Measurements from ENCODE around the gene SPATS1.
A peak's percentile ranks its signal among the peaks of the same experiment; 100 is the strongest.
"Not testable (repeated sequence)": the region's sequence is repeated elsewhere in the genome, so short reads cannot be mapped to it uniquely, and the experiment has no call there.

Gene SPATS1

DNA sequence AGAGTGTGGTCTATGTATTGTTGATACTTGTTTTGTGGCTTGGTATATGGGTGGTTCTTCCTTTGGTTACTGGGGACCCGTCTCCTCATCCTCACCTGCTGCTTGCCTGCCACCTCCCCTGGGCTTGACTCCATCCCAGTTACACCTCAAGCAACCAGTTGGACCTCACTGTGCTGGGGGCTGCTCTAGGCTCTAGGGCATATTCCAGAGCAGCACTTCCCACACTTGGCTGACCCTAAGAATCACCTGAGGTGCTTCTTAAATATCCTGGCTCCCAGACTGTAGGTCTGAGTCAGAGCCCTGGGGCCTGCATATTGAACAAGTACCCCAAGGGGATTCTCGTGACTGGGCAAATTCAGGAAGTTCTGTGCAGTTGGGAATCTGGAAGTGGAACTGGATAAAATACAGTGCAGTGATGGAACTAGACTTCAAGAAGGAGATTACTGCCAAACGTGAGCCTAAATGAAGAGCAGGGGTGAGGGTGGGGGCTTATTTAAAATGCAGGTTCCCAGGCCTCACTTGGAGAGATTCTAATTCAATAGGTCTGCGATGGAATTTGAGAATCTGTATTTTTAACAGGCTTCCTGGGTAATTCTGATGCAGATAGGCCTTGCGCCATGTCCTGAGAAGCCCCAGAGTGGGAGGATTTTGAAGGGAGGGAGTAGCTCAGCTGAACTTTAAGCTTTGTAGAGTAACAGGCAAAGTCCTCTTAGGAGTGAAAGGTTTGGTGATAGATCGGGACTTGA lies 7.6 kb downstream of the SPATS1 start:
- no peak for FAIRE-seq

DNA sequence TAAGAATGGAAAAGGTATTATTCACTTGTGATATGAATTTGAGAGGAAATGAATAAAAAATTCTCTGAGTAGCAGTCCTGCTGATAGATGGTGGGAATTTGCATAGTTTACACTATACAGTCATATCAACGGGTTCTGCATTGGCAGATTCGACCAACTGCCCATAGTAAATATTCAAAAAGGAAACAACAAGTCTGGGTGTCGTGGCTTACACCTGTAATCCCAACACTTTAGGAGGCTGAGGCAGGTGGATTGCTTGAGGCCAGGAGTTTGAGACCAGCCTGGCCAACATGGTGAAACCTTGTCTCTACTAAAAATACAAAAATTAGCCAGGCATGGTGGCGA lies 8.2 kb downstream of the SPATS1 start:
- FAIRE-seq = not testable (repeated sequence)

DNA sequence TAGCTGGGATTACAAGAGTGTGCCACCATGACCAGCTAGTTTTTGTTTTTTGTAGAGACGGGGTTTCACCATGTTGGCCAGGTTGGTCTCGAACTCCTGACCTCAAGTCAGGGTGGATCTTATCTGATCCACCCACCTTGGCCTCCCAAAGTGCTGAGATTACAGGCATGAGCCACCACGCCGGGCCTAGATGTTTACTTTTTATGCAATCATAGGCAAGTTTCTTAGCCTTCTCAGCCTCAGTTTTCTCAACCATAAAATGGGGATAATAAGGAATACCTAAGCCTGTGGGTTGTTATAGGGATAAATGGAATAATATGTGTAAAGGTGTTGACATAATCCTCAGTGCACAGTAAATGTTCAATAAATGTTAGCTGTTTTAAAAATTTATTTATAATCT lies 9.8 kb downstream of the SPATS1 start:
- FAIRE-seq = no peak

DNA sequence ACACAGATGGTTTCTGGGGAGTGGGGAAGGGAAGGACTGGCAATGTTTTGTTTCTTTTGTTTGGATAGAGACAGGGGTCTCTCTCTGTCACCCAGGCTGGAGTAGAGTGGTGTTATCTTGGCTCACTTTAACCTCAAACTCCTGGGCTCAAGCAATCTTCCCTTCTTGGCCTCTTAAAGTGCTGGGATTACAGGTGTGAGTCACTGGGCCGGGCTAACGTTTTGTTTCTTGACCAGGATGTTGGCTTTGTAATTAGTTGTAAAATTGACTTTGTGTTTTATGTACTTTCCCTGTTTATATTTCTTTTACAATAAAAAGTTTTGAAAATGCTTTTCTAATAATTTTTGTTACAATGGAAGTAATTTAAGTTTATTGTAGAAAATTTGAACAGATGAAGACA lies 10.9 kb downstream of the SPATS1 start:
- FAIRE-seq = no peak

DNA sequence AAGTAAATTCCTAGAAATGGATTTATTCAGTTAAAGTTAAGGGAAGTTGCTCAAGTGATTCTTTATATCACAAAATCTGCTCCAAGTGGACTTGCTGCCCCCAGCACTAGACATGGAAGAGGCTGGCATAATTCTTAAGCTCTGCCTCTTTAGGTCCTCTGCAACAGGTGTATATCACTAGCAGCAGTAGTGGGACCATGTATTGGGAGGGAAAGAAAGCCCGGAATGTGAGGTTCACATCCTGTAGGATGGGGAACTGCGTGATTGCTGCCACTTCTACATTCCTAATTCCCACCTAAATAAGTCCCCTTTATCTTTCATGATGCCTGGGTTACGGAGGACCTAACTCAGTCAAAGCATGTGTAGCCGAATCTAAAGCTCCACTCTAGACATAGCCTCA lies 13.2 kb downstream of the SPATS1 start:
- FAIRE-seq = no peak

DNA sequence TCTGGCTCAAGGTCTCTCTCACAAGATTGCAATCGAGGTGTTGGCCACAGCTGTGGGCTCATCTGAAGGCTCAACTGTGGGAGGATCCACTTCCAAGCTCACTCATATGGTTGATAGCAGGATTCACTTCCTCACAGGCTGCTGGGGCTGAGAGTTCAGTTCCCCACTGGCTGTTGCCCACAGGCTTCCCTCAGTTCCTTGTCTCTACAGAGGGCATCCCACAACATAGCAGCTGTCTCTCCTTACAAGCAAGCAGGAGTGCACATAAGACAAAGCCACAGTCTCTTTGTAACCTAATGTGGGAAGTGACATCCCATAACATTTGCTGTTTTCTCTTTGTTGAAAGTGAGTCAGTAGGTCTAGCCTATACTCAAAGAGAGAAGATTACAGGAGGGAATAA lies 14.0 kb downstream of the SPATS1 start:
- no peak for FAIRE-seq

DNA sequence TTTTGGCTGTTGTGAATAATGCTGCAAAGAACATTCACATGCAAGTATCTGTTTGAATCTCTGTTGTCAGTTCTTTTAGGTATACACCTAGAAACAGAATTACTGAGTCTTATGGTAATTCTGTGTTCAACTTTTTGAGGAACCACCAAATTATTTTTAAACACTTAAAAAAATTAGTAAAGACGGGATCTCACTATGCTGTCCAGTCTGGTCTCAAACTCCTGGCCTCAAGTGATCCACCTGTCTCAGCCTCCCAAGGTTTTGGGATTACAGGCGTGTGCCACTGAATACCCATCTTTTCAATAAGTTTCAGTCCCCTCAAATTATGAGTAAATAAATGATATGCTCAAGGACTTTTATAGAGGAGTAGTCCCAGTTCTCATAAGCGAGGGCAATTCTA lies 17.5 kb downstream of the SPATS1 start:
- no peak for FAIRE-seq

DNA sequence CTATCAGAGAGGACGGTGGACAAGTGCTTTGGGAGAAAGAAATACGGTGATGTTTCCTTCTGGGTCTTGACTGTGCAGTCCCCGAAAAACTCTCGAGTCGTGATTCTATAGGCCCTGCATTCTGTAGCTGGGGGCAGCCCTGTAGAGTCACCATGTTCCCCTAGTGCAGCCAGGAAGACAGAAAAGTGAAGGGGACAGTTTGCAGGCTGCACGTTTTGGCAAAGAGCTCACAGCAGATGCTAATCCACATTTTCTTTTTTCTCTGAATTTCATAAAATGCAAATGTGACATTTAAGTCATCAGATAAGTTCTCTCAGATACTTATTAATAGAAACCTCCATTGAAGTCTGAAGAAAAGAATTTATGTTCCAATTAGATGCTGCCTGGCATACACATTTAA lies 19.5 kb downstream of the SPATS1 start:
- no peak for FAIRE-seq

DNA sequence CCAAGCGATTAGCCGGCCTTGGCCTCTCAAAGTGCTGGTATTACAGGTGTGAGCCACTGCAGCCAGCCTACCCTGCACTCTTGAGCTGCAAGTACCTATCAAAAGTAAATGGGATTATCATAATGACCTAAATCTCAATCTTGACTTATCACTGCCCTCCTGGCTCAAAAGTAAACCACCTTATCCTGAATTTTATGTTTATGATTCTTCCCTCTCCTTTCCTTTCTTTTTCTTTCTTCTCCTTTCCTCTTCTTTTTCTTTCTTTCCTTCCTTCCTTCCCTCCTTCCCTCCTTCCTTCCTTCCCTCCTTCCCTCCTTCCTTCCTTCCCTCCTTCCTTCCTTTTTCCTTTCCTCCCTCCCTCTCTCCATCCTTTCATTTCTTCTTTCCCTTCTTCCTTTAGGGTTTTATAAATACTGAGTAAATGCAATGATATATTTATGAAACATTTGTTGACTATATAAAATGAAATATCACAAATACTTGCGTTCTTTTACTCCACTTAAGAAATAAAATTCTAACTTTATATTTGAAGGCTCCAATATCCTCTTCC lies 21.0 kb downstream of the SPATS1 start:
- no peak for FAIRE-seq

DNA sequence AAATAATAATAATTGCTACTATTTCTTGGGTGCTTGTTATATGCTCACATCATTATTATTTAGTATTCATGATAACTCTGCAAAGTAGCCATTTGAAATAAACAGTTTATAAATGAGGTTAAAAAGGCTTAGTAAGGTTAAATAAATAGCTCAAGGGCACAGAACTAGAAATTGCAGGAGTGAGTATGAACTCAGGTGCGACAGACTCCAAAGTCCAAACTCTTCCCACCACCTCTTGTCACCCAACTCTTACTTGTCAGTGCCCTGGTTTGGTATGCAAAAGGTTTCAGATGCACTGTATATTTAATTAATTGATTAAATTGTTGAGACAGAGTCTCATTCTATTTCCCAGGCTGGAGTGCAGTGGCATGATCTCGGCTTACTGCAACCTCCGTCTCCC lies 24.3 kb downstream of the SPATS1 start:
- no peak for FAIRE-seq

DNA sequence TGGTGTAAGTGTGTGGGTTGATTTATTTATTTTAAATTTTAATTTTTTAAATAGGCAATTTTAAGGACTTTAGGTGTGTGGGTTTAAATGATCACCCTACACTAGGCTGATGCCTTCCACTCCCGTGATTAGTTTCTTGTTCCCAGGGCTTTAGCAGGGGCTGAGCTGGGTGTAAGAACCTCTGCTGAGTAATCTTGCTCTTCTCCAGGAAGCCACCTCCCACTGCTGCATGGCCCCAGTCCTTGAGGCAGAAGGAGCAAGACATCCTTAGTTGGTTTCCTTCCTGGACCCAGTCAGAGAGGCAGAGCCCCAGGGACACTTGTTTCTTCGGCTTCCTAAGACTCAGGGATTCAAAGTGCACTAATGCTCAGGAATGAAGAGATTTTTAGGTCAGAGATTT lies 25.2 kb downstream of the SPATS1 start:
- FAIRE-seq = no peak

DNA sequence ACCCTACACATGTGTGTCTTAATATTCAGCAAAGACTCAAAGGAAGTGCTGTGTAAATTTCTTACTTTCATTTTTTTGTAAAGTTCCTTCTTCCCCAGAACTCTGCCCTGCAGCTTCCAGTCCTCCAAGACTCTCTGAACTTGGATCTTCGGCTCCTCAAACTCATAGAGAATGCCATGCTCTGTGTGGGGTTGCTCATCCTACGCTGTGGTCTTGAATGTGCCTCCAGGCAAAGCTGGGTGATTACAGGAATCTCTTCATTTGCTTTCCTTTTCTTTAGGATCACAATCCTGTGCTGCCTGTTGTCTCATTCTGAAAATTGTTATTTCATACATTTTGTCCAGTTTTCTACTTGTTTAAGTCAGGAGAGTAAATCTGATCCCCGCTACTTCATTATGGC lies 30.6 kb downstream of the SPATS1 start:
- FAIRE-seq = no peak

DNA sequence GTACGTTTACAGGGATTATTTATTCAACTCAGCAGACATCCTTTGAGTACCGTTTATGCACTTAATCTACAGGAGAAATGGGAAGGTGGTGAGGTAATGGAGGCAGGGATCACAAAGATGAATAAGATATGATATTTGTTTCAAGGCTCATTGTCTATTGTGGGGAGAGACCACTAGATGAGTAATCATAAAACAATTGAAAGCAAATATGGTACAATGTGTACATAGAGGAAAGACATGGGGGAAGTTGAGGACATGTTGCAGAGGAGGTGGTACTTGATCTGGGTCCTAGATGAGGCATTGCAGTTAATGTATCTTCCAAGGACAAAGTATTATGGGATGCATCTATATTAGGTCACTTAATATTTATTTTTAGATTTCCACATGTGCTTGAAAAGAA lies 31.3 kb downstream of the SPATS1 start:
- no peak for FAIRE-seq

DNA sequence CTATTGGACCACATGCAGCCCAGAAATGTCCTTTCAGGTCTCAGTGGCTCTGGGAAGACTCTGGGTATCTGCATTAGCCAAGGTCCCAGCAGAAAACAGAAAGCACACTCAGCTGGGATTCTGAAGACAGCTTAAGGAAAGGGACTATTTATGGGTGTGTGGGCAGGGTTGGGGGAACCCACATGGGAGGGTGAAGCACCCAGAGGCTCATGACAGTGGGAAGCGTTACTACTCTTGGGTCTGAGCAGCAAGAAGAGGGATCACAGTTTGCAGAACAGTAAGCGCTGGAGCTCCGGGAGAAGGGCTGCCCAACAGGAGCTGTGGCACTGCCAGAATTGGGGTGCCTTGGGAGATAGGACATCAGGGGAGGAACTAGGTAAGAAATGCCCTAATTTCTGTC lies 32.6 kb downstream of the SPATS1 start:
- no peak for FAIRE-seq

DNA sequence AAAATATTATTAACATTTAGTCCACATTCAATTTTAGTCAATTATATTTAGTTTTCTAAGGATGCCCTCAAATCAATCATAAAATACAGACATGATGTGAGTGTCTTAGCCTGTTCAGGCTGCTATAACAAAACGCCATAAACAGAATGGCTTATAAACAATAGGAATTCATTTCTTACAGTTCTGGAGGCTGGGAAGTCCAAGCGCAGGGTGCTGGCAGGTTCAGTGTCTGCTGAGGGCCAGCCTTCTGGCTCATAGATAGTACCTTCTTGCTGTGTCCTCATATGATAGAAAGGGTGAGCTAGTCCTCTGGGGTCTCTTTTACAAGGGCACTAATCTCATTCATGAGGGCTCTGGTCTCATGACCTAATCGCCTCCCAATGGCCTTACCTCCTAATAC lies 35.0 kb downstream of the SPATS1 start:
- FAIRE-seq = no peak

DNA sequence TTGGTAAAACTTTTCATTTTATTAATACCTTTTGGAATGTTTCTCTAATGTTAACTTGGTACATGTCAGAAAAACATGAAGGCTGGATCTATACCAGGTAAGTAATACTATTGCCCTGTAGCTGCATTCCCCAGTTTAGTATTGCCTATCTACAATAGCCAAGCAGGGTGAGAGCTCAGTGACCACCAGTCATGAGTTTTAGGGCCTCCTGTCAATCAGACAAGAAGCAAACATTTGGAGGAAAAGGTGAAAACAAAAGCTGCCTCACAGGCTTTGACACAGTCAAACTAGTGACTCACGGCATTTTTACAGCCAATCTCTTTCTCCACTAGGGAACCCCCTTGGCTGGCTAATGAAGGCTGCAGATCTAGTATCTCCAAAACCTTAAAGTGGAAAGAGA lies 35.5 kb downstream of the SPATS1 start:
- FAIRE-seq = no peak

DNA sequence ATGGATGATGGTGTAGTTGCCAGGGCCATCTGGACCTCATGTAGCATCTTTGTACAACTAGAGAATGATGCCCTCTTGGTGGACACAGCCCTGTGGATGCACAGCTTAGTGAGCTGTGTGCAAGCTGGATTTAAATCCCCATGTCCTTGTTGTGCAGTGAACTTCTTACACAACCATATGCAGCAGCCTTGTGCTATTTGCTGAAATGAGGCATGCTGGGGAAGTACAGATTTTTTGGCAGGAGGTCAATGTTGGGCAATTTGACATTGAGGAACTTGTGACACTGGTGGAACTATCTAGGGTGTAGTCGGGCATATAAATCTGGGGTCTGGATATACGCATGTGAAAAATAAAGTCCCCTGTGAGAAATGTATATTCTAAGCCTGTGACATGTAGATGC lies 39.3 kb downstream of the SPATS1 start:
- FAIRE-seq = no peak

DNA sequence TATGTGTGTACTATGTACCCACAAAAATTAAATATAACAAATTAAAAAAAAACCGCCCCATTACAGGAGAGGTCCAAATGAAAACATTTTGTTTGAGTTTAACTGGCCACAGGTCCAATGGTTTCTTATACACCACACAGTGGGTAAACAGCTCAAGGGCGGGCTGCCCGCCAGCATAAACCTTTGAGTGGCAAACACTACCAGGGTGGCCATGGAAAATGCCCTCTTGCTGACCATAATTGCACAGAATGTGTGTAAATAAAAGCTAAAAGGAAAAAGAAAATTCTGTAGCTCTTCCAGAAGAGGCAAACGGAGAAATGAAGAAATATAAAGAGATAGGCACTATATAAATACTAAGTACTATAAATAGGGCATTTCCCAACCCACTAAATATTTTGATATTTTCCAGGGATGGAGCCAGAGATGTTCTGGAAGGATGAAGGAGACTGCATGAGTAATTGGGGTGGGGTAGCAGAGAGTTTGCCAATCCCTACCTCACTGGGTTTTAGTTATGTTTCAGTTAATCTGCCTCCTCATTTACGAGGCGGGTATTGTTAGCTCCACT lies 44.0 kb downstream of the SPATS1 start:
- no peak for FAIRE-seq

DNA sequence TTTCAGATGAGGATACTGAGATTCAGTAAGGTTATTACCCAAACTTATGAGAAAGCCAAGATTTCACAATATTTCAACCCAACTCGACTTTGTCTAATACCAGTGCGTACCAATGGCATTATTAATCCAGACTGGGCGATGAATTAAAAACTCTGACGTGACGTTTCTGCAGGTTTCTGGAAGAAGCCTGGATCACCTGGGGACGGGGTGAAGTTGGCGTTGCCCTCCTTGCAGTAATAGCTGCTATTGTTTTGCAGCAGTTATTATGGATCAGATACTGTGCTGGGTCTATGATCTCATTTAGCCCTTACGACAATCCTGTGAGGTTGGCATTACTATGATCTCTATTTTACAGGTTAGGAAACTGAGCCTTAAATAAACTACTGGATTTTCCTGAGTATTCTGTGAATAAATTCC lies 44.5 kb downstream of the SPATS1 start:
- FAIRE-seq = peak; percentile 71

DNA sequence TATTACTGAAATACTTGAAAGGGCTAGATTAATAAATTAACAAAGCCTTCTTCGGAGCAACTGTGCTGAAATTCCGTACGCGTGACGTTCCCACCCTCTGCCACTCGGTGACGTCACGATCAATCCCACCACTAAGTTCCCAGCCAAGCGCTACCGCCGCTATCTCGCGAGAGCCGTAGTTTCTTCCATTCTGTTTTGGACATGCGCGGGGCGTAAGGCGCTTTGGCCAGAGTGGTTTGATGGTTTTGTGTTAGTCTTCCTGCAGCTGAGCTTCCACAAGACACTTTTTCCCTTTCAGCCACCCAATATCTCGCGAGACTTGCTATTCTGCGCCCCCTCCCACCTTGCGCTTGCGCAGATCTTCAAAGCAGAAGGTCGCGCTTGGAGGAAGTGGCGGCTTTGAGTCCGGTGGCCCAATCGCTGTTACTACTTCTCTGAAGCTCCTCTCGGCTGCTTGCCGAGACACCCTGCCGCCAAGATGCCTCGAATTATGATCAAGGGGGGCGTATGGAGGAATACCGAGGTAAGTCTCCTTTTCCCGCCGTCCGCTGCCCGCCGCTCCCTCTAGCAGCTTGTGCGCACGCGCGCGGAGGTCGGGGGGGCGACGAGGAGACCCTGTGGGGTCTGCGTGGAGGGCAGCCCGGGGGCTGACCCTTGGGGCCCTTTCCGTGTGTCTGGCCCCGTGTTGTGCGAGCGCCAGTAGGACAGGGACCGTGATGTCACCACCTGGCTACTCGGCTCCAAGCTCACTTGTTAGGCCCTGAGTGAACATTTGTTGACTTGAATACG lies 45.1 kb downstream of the SPATS1 start, which contains the start of gene CDC5L:
Gene CDC5L, plus strand, starts transcription at position 361 of the 789 bp plus-strand sequence. Its CDS starts 118 bp downstream, at position 479.
- FAIRE-seq = peak; percentile 33

DNA sequence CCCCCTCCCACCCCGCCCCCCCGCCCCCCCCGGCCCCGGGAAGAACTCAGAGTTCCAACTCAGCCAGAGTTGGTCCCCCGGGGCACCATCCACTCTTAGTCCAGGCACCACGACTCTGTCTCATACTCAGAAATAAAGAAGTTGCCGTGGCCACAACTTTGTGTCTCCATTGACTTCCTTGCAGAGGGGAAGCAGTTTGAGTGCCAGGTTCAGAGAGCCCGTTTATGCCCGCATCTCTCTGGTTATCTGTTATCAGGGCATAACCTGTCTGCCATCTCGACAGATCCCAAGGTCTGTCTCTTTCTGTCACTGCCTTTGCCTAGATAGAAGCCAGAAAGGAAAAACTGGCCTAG lies 45.7 kb downstream of the SPATS1 start:
- FAIRE-seq = no peak

DNA sequence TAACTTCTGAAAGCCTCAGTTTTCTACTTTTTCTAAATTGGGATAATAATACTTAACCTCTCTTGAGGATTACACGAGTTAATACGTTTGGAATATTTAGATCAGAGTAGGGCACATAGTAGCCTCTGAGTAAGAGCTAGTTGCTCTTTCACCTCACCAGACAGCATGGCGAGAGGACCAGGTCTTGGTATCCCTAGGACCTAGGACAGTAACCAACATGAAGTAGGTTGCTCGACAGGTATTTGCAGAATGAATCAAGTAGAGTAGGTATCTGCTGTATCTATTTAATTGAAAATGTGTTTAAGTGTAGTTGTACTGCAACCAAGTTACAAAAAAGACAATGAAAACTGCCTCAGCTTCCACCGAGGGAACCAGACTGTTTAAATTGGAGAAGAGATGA lies 46.4 kb downstream of the SPATS1 start:
- FAIRE-seq = no peak

DNA sequence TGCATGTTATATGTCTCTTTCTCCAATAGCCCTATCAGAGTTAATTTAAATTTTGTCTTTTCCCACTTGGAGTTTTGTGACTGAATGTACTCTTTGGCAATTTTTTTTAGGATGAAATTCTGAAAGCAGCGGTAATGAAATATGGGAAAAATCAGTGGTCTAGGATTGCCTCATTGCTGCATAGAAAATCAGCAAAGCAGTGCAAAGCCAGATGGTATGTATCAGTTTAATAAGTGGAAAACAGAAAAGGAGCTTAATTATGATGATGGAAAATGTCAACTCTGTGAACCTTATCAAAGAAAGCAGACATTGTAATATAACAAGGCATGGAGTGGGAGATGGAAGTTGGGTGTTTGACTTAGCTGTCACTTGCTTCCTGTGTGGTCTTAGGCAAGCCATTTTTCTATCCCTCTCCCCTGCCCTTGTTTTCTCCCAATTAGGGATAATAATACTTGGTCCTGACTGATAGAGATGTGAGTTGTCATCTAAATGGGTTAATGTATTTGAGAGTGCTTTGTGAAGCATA lies 47.8 kb downstream of the SPATS1 start:
- no peak for FAIRE-seq
